Nephron progenitor cell (in vitro differentiated cells): Measurements from ENCODE around the gene EFNA1.

ENCODE experiments used
- DNase-seq: peaks from one replicate; pipeline ENCODE4 v3.0.0; 2021
- H3K27ac Mint-ChIP-seq: 2 replicates; pipeline ENCODE4 v1.8.0; 2021; ENCODE audit warnings: mild to moderate bottlenecking, moderate library complexity, mixed read lengths
- H3K27me3 Mint-ChIP-seq: 2 replicates; pipeline ENCODE4 v1.8.0; 2021; ENCODE audit warnings: mild to moderate bottlenecking, low read depth, mixed read lengths; ENCODE audit not compliant: poor library complexity
- H3K36me3 Mint-ChIP-seq: 2 replicates; pipeline ENCODE4 v1.8.0; 2021; ENCODE audit warnings: low read depth, mixed read lengths
- H3K4me1 Mint-ChIP-seq: 2 replicates; pipeline ENCODE4 v1.8.0; 2021; ENCODE audit warnings: mixed read lengths
- H3K4me3 Mint-ChIP-seq: 2 replicates; pipeline ENCODE4 v1.8.0; 2021; ENCODE audit warnings: mild to moderate bottlenecking, moderate library complexity, mixed read lengths
- H3K9me3 Mint-ChIP-seq: 2 replicates; pipeline ENCODE4 v1.8.0; 2021; ENCODE audit warnings: mild to moderate bottlenecking, moderate library complexity, mixed read lengths
- TF ChIP-seq, protein P1 (sequence below): fragments of 200-600 bp; sonication (generic); IDR thresholded peaks from 2 replicates; pipeline ENCODE4 v1.5.0; 2021; ENCODE audit warnings: antibody characterized with exemption

Gene EFNA1

DNA sequence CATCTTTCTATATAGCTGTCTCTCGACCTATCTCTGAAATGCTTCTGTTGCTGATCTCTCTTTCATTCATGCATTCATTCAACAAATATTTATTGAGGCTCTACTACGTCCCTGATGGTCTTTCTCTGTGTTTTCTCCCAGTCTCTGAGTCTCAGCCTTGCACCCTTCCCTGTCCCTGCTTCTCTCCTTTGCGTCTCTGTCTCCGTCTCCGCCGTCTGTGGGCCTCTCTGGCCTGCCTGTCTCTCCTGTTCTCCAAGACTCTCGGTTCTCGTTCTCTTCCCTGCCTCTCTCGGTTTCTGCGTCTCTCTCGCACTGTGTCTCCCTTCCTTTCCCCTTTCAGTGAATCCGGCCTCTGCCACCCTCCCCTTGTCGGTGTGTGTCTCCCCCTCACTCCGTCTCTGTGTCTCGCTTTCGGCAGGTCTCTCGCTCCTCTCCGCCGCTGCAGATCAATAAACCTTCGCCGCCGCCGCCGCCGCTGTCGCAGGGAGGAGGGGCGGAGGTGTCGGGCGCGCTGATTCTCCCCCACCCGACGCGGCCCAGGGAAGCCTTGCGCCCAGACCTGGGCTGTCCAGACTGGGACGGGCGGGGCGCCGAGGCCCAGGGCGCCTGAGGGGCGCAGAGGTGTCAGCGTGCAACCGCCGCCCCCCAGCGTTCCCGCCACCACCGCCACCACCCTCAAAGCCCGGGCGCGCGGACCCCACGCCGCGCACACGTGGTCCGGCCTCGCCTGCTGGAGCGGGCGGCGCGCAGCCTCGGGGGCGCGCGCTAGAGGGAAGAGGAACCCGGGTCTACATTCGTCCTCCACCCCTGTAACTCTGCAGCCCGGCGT is 46.0 kb upstream of the EFNA1 start:
- peak overlapping the region; percentile 82 for H3K4me3 Mint-ChIP-seq
- peaks cover 14% of the 10 kb centered on the region for H3K27me3 Mint-ChIP-seq
- H3K36me3 Mint-ChIP-seq: no peaks in the 10 kb centered on the region
- DNase-seq: peak; percentile 60
- TF ChIP-seq, protein P1, sequence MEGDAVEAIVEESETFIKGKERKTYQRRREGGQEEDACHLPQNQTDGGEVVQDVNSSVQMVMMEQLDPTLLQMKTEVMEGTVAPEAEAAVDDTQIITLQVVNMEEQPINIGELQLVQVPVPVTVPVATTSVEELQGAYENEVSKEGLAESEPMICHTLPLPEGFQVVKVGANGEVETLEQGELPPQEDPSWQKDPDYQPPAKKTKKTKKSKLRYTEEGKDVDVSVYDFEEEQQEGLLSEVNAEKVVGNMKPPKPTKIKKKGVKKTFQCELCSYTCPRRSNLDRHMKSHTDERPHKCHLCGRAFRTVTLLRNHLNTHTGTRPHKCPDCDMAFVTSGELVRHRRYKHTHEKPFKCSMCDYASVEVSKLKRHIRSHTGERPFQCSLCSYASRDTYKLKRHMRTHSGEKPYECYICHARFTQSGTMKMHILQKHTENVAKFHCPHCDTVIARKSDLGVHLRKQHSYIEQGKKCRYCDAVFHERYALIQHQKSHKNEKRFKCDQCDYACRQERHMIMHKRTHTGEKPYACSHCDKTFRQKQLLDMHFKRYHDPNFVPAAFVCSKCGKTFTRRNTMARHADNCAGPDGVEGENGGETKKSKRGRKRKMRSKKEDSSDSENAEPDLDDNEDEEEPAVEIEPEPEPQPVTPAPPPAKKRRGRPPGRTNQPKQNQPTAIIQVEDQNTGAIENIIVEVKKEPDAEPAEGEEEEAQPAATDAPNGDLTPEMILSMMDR: no peak
- no peak overlapping the region for H3K27ac Mint-ChIP-seq
- H3K9me3 Mint-ChIP-seq: no peaks in the 10 kb centered on the region
- H3K4me1 Mint-ChIP-seq: peaks cover 62% of the 10 kb centered on the region

DNA sequence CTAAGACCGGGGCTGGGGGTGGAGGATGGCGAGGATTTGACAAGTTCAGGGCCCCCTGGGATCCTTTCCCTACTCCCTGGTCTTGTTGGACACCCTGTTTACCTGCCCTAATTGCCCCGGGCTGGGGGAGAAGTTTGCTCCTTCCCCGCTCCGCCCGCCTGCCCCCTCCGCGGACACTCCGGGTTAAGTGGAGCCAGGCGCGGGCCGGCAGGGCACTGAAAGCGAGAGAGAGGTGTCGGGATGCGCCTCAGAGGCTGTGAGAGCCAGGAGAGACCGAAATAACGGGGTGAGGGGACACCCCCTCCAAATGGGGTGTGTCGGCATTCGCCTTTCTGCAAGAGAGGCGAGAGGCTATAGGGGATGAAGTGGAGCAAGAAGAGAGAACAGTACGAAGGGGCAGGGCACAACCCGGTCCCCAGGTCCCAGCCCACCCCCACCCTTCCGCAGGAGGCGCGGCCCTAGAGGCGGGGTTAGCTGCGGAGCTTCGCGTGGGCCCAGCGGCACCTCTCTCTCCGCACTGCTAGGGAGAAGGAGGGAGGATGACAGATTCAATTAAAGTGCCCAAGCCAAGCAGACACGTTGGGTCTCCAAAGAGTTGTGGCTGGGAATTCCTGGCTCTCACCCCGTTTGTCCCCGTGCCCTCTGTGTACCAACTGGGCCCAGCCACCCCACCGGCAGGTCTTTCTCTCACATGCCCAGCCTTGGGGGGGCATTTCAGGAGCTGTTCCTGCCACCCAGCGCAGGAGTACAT is 45.2 kb upstream of the EFNA1 start:
- H3K9me3 Mint-ChIP-seq: no peaks in the 10 kb centered on the region
- peaks cover 4% of the 10 kb centered on the region for H3K36me3 Mint-ChIP-seq
- TF ChIP-seq, protein P1: no peak
- H3K27me3 Mint-ChIP-seq: peaks cover 13% of the 10 kb centered on the region
- peak overlapping the region; percentile 45 for H3K27ac Mint-ChIP-seq
- DNase-seq: peak; percentile 48
- peaks cover 59% of the 10 kb centered on the region for H3K4me1 Mint-ChIP-seq
- peak overlapping the region; percentile 74 for H3K4me3 Mint-ChIP-seq

DNA sequence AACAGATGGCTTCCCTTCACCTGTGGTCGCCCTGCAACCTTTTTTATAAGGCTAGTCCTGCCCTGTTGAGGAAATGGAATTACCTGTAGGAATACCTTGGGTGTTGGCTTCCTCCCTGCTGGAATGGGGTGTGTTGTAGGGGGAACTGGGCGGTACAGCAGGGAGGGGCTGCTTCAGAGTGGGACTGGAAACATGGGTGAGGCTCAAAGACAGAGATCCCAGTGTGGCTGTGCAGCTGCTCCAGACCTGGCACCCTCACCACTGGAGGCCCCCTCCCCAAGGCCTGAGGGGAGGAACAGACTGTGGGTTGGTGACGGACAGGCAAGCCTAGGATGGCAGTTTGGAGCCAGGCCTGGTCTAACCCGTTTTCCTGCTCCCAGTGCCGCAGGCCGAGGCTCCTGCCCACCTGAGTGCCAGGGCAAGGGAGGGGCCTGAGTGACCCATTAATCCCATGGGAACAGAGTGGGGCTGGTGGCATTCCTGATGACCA is 44.6 kb upstream of the EFNA1 start:
- Mint-ChIP-seq H3K4me3 (peak overlapping the region; percentile 58), H3K9me3 (no peaks in the 10 kb centered on the region), H3K27ac (no peak overlapping the region), H3K4me1 (peaks cover 58% of the 10 kb centered on the region), H3K36me3 (peaks cover 9% of the 10 kb centered on the region), H3K27me3 (peaks cover 11% of the 10 kb centered on the region)
- no peak for DNase-seq
- TF ChIP-seq, protein P1: no peak

DNA sequence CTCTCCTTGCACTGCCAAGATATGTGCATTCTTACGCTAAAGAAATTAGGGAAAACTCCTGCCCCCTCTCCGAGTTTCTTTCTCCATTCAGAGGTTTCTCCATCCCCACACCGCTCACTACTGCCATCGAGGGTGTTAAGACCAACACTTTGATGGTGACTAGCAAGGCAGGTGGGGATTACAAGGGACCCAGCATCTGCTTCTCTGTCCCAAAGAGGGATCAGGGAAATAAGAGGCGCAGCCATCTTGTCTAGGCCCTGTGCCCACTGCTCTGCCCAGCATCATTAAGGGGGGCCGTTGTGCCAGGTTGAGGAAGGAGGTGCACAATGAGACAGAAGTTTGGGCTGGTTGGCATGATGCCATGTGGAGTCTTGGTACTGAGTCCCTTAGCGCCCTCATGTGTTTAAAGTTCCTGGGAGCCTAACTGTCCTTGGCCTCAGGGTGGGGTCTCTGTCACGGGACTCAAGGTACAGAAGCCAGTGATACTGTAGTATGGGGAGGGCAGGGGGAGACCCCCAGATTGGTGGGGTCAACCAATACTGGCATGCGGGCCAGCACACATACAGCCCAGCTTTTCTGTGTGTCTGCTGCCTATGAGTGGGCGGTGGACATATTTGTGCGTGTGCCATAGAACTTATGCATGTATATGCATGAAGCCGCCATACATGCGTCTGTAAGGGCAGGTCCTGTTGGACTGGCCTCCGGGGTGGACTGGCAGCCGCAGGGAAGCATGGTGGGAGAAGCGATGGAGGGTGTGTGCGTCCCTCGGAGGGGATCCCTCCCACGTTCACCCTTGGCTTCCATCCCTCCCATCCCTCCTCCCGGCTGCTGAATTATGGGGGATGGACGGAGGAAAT is 43.6 kb upstream of the EFNA1 start:
- Mint-ChIP-seq H3K27ac (peak overlapping the region; percentile 13), H3K27me3 (peaks cover 11% of the 10 kb centered on the region), H3K9me3 (no peaks in the 10 kb centered on the region), H3K4me3 (peak overlapping the region; percentile 95), H3K4me1 (peaks cover 54% of the 10 kb centered on the region), H3K36me3 (peaks cover 9% of the 10 kb centered on the region)
- no peak for DNase-seq
- TF ChIP-seq, protein P1: no peak

DNA sequence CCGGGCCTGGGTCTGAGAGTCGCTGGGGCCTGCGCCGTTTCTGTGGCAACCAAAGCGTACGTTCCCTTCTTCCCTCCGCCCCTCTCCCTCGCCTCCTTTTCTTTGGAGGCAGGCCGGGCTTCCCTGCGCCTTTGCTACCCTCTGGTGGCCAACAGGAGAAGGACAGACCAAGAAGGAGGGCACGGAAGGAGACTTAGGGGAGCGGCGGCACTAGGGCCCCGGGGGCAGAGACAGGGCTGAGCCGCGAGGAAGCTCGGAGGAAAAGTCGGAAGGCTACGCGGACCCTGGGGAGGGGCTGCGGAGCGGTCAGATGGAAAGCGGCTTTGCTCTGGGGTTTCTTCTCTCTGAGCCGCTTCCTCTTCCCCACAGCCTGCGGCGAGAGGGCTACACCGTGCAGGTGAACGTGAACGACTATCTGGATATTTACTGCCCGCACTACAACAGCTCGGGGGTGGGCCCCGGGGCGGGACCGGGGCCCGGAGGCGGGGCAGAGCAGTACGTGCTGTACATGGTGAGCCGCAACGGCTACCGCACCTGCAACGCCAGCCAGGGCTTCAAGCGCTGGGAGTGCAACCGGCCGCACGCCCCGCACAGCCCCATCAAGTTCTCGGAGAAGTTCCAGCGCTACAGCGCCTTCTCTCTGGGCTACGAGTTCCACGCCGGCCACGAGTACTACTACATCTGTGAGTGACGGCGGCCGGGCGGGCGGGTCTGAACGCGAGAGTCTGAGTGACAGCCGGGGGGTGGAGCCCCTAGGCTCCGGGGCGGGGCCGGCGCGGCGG is 42.8 kb upstream of the EFNA1 start:
- H3K36me3 Mint-ChIP-seq: peaks cover 9% of the 10 kb centered on the region
- H3K4me3 Mint-ChIP-seq: peak overlapping the region; percentile 95
- peaks cover 49% of the 10 kb centered on the region for H3K4me1 Mint-ChIP-seq
- peaks cover 11% of the 10 kb centered on the region for H3K27me3 Mint-ChIP-seq
- DNase-seq: peak; percentile 93
- H3K27ac Mint-ChIP-seq: peak overlapping the region; percentile 99
- TF ChIP-seq, protein P1: peak; percentile 89
- no peaks in the 10 kb centered on the region for H3K9me3 Mint-ChIP-seq
